ENCODE measurements around the gene CCDC197. TPM values are rescaled to one million over a fixed set of nuclear protein-coding genes. Genes with fewer than 3 reads are reported as not detected.

Gene CCDC197
- total and polyA plus RNA-seq, 2 donors (not counting 1 experiment from before 2014, with no cell fraction given), result not detected

DNA sequence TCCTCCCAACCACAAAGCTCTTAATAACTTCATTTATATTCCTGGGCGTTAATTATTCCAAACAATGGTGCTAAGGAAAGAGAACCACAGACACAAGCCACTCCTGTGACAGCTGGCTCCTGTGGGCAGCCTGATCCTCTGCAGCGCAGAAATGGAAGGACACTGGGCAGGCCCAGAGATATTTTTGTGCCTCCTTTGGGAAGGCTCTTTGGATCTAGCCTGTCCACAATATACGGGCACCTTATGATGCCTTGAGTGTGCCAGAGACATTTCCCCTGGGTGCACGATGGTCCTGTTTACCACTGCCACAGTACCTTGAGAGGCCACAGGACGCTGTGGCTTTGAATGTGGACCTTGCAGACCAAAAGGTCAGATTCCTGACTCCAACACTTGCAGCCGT lies 22.8 kb upstream of the CCDC197 start:
- Histone ChIP-seq H3K36me3 (replicated peaks in 1 of 2; ENCODE audit: control extremely low read depth in 1 of 2, control insufficient read depth in 1 of 2, extremely low read depth in 1 of 2, insufficient read depth in 2 of 2, low read length in 1 of 2) (no peaks in the 10 kb centered on the region), H4K20me1 (ENCODE audit: control insufficient read depth, insufficient read depth, low read length, poor library complexity, severe bottlenecking) (no peaks in the 10 kb centered on the region), H3K27me3 (replicated peaks in 1 of 4; ENCODE audit: control extremely low read depth in 1 of 4, control insufficient read depth in 3 of 4, insufficient read depth in 4 of 4, low read length in 3 of 4) (peaks cover 0 to 34% (median 23%) of the 10 kb centered on the region in 4 experiments), H3K4me3 (ENCODE audit: control extremely low read depth in 1 of 5, extremely low read depth in 1 of 5, insufficient read depth in 1 of 5, low read depth in 2 of 5, low read length in 4 of 5) (no peak overlapping the region), H3K4me1 (ENCODE audit: control insufficient read depth in 2 of 2, insufficient read depth in 2 of 2, low read length in 2 of 2) (peaks cover 47 to 58% of the 10 kb centered on the region in 2 donors), H3K27ac (ENCODE audit: low read length in 2 of 2) (no peak overlapping the region), H3K9ac (ENCODE audit: low read length) (no peak overlapping the region), H2AFZ (ENCODE audit: insufficient read depth, low read depth, low read length, poor library complexity, severe bottlenecking) (no peak overlapping the region), H3K4me2 (replicated peaks; ENCODE audit: low read depth, low read length, poor library complexity, severe bottlenecking) (no peak overlapping the region), H3K79me2 (ENCODE audit: control insufficient read depth, insufficient read depth, low read length) (no peaks in the 10 kb centered on the region), H3K9me3 (ENCODE audit: control extremely low read depth in 1 of 3, control insufficient read depth in 2 of 3, insufficient read depth in 1 of 3, low read length in 2 of 3) (peaks cover 0 to 31% (median 18%) of the 10 kb centered on the region in 3 donors)
- Mint-ChIP-seq H3K27me3 (peaks cover 31% of the 10 kb centered on the region), H3K4me3 (no peak overlapping the region), H3K4me1 (peaks cover 55% of the 10 kb centered on the region), H3K27ac (no peak overlapping the region), H3K9me3 (ENCODE audit: insufficient read depth) (no peaks in the 10 kb centered on the region)
- intact Hi-C loops (cut with micrococcal nuclease), result no loop called here
- no peak for DNase-seq
- 95% methylated on average over 6 of the region's 6 CpGs for WGBS (ENCODE audit: insufficient coverage)
- TF ChIP-seq, protein P1, sequence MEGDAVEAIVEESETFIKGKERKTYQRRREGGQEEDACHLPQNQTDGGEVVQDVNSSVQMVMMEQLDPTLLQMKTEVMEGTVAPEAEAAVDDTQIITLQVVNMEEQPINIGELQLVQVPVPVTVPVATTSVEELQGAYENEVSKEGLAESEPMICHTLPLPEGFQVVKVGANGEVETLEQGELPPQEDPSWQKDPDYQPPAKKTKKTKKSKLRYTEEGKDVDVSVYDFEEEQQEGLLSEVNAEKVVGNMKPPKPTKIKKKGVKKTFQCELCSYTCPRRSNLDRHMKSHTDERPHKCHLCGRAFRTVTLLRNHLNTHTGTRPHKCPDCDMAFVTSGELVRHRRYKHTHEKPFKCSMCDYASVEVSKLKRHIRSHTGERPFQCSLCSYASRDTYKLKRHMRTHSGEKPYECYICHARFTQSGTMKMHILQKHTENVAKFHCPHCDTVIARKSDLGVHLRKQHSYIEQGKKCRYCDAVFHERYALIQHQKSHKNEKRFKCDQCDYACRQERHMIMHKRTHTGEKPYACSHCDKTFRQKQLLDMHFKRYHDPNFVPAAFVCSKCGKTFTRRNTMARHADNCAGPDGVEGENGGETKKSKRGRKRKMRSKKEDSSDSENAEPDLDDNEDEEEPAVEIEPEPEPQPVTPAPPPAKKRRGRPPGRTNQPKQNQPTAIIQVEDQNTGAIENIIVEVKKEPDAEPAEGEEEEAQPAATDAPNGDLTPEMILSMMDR (IDR thresholded peaks at IDR 0.05), result no peak
- no peak for TF ChIP-seq EZH2 (IDR thresholded peaks at IDR 0.05; ENCODE audit: borderline replicate concordance, insufficient read depth, low read depth, low read length, poor library complexity, severe bottlenecking)
- POLR2A ChIA-PET, result no interaction called here
- CTCF ChIA-PET, result interaction anchor here (1.0 to 37.7 kb wide), 4 partner anchors 10 to 31 kb away, joined by 3 to 1036 read pairs (median 10); no protein-coding TSS in a partner anchor
- ATAC-seq (ENCODE audit: low read depth), result no peak

GRCh38 chr14:93974833-93975232 lies 22.3 kb upstream of the CCDC197 start:
- Mint-ChIP-seq H3K27ac (no peak overlapping the region), H3K27me3 (peaks cover 31% of the 10 kb centered on the region), H3K4me1 (peaks cover 55% of the 10 kb centered on the region), H3K9me3 (ENCODE audit: insufficient read depth) (no peaks in the 10 kb centered on the region), H3K4me3 (no peak overlapping the region)
- intact Hi-C loops (cut with micrococcal nuclease), result no loop called here
- ATAC-seq (ENCODE audit: low read depth), result no peak
- DNase-seq, result no peak
- Histone ChIP-seq H4K20me1 (ENCODE audit: control insufficient read depth, insufficient read depth, low read length, poor library complexity, severe bottlenecking) (no peaks in the 10 kb centered on the region), H3K27ac (ENCODE audit: low read length in 2 of 2) (no peak overlapping the region), H3K79me2 (ENCODE audit: control insufficient read depth, insufficient read depth, low read length) (no peaks in the 10 kb centered on the region), H2AFZ (ENCODE audit: insufficient read depth, low read depth, low read length, poor library complexity, severe bottlenecking) (no peak overlapping the region), H3K36me3 (replicated peaks in 1 of 2; ENCODE audit: control extremely low read depth in 1 of 2, control insufficient read depth in 1 of 2, extremely low read depth in 1 of 2, insufficient read depth in 2 of 2, low read length in 1 of 2) (no peaks in the 10 kb centered on the region), H3K27me3 (replicated peaks in 1 of 4; ENCODE audit: control extremely low read depth in 1 of 4, control insufficient read depth in 3 of 4, insufficient read depth in 4 of 4, low read length in 3 of 4) (peaks cover 0 to 34% (median 23%) of the 10 kb centered on the region in 4 experiments), H3K9me3 (ENCODE audit: control extremely low read depth in 1 of 3, control insufficient read depth in 2 of 3, insufficient read depth in 1 of 3, low read length in 2 of 3) (peaks cover 1 to 34% (median 18%) of the 10 kb centered on the region in 3 donors), H3K4me3 (ENCODE audit: control extremely low read depth in 1 of 5, extremely low read depth in 1 of 5, insufficient read depth in 1 of 5, low read depth in 2 of 5, low read length in 4 of 5) (no peak overlapping the region), H3K4me2 (replicated peaks; ENCODE audit: low read depth, low read length, poor library complexity, severe bottlenecking) (no peak overlapping the region), H3K4me1 (ENCODE audit: control insufficient read depth in 2 of 2, insufficient read depth in 2 of 2, low read length in 2 of 2) (peaks cover 42 to 54% of the 10 kb centered on the region in 2 donors), H3K9ac (ENCODE audit: low read length) (no peak overlapping the region)
- TF ChIP-seq, protein P1 (IDR thresholded peaks at IDR 0.05), result no peak
- TF ChIP-seq EZH2 (IDR thresholded peaks at IDR 0.05; ENCODE audit: borderline replicate concordance, insufficient read depth, low read depth, low read length, poor library complexity, severe bottlenecking), result no peak
- ChIA-PET POLR2A (no interaction called here), CTCF (interaction anchor here (1.4 to 37.7 kb wide), 3 partner anchors 19 to 32 kb away, joined by 3 to 1036 read pairs (median 18); no protein-coding TSS in a partner anchor)
- 90% methylated on average over 12 of the region's 12 CpGs for WGBS (ENCODE audit: insufficient coverage)

Data from B cell (primary cell).